M059J (cell line): ENCODE measurements around the gene PSMD14. TPM values are rescaled to one million over a fixed set of nuclear protein-coding genes. Genes with fewer than 3 reads are reported as not detected.
"Not testable (repeated sequence)": the region's sequence is repeated elsewhere in the genome, so short reads cannot be mapped to it uniquely, and the experiment has no call there.

Experiments used
- DNase-seq: peaks from one replicate; pipeline ENCODE4 v3.0.0-alpha.2; 2012; ENCODE audit warnings: low read depth
- total RNA-seq: library from RNA; depleted of rRNA; stranded (reverse); fragments of >200 nt; shearing (Covaris generic); gene quantifications from 2 replicates; pipeline ENCODE4 v1.2.3, GENCODE V29; 2014; rRNA removed

The PSMD14 gene
- 164 and 166 TPM in 2 replicates for total RNA-seq

DNA sequence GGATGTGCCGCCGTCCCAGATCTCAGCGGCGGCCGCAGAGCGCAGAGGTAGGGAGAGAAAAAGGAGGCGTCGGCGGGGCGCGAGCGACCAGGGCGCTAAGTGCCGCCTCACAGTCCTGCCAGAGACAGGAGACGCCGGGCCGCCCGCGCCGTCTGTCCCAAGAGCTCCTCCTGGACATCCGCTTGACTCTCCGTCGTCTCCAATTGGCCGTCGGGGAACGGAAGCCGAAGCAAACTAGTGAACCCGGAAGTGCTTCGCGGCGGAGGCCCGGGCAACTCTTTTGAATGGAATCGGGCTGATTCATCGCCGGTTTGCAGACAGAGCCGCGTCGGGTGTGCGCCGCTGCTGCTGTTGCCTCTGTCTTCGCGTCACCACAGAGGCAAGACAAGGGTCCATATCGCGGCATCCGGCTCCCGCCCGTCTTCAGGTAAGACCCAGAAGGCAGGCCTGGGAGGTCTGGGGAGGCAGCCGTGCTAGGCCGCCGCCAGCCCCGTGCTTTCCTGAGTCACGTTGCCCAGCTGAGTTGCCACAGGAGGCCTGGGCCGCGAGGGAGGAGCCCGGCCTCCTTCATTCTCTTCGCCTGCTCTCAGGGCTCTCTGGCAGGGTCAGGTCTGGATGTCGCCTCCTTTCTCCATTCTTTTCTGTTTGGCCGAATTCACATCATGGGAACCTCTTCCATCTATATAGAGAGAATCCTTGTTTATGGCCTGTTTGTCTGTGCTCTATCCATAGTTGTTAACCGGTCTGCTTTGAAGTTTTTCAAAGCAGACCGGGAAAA lies at the start of gene PSMD14:
PSMD14 (plus strand) TSS at position 248 of the 778 bp plus-strand sequence. CDS start 10,401 bp downstream, outside the sequence.
- peak; percentile 96 for DNase-seq

- no peak for DNase-seq
Measured at GRCh38 chr2:161265874-161266273, 42.4 kb upstream of the PSMD14 start.

DNA sequence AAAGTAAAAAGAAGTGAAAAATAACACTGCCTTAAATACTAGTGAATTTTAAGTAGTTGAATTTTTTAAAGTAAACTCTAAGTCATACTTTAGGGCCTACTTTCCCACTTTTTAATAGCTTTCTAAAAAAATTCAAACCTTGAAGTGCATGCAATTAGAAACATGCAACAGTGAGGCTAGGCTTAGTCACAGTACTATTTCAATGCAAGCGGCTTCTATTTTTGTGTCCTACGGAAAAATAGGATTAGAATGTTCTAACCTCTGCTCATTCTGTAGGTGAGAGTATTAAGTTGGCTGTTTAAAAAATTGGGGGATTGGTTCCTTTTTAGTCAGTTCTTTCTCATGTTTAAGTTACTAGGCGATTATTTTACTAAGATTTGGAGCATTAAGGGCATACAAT lies 39.1 kb upstream of the PSMD14 start:
- DNase-seq: no peak

- DNase-seq: peak; percentile 35
Measured at GRCh38 chr2:161273038-161273760, 35.0 kb upstream of the PSMD14 start.

DNA sequence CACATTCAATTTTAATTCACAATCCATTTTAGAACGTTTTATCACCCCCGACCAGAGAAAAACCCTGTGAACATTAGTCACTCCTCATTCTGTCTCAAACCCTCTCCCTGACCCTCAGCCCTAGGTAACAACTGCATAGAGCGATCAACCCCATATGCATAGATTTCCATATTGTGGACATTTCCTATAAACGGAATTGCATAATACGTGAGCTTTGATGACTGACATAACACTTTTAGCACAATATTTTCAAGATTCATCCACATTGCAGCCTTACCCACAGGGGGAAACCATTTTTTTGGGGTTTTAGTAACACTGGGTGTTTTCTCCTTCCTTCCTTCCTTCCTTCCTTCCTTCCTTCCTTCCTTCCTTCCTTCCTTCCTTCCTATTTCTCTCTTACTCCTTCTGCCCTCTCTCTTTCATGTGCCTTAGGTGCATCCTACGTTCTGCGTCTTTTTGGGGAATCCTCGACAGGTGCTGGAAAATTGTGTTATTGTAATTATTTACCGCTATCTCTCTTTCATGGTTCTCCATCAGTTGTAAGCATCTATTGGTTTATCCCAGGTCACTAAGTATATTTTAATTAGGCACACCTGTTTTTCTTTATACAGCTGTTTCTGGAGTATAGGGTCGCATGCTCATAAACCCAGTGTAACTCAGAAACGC lies 29.5 kb upstream of the PSMD14 start:
- peak; percentile 16 for DNase-seq

DNA sequence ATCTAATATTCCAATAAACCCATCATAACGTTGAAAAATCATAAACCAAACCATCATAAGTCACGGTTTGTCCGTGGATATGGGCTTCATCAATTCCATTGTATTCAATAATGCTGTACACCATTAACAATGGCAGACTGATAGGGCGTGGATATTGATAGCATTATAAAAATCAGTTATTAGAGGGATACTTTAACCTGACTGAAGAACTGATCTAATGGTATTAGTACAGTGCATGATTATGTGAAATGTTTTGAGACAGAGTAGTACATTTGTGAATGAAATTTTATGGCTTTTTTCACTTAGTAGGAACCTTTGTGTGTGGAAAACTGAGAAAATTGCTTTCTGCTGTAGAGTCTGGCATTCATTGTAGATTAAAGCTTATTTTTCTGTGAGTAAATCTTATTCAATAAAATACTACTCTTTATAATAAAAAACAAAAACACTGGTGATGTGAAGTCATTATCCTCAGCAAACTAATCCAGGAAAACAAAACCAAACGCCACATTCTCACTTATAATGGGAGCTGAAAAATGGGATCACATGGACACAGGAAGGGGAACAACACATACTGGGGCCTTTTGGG lies 28.9 kb upstream of the PSMD14 start:
- not testable (repeated sequence) for DNase-seq

- peak; percentile 24 for DNase-seq
Measured at GRCh38 chr2:161280906-161281323, 27.3 kb upstream of the PSMD14 start.

DNA sequence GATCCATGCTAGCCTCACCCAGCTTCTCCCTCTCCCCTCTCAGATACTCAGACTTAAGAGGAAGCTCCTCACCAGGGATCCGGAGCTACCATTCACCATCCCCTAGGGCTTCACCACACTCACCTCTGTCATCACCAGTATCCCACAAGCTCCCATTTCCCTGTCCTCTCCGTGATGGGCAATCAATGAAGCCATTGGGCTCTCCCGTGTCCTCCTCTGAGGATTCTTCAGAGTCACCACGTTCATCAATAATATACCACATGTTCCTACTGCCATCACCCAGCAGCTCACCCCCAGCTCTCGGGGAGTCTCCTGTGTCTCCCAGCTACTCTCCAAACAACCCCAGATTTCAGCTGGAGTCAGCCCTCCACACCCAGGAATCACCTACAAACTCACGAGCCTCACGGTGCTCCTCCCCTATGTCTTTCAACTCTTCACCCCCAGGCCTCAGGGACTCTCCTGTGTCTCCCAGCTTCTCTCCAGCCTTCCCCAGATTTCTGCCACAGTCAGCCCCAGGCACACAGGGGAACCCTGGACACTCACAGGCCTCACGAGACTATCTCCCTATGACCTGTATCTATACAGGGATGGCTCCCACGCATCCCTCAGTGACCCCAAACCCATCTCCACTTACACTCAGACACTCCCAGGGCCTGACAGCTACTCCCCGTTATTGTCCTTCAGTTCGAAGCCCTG lies 26.5 kb upstream of the PSMD14 start:
- DNase-seq: not testable (repeated sequence)

GRCh38 chr2:161282311-161282644 lies 25.9 kb upstream of the PSMD14 start:
- DNase-seq: not testable (repeated sequence)

- DNase-seq: peak; percentile 13
Measured at GRCh38 chr2:161283926-161284325, 24.3 kb upstream of the PSMD14 start.

- DNase-seq: no peak
Measured at GRCh38 chr2:161303535-161304050, 4.6 kb upstream of the PSMD14 start.

- no peak for DNase-seq
Measured at GRCh38 chr2:161306919-161307318, 1.3 kb upstream of the PSMD14 start.

- no peak for DNase-seq
Measured at GRCh38 chr2:161307676-161308075, 549 bp upstream of the PSMD14 start.

DNA sequence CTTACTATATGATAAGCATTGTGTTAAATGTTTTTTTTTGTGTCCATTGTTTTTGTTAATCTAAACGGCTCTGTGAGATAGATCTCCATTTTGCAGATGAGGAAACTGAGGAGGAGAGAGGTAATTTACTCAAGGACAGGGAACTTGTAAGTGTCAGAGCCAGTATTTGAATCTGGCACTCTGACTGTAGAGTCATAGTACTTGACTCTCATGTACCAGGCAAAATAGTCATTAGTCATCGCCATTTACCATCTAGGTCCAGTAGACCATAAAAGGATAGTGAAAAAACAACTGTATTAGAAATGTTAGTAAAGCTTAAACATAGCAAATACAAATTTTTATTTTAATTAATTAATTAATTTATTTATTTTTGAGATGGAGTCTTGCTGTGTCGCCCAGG lies 4.8 kb downstream of the PSMD14 start:
- peak; percentile 70 for DNase-seq

DNA sequence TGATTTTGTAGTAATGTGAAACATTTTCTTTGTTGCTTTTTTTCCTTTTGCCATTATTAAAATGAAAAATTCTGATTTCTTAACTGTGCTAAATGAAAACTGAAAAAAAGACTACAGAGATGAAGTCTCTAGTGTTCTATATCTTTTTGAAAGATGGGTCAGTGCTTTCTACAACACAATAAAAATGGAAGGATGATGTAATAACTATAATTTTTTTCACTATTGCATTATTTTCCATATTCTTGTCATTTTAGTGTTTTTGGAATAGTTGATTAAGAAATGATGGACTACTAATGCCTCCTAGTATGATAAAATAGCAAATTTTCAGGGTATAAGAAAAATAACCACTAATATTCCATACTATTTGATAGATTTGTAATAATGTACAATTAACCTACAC lies 7.2 kb downstream of the PSMD14 start:
- DNase-seq: no peak

DNA sequence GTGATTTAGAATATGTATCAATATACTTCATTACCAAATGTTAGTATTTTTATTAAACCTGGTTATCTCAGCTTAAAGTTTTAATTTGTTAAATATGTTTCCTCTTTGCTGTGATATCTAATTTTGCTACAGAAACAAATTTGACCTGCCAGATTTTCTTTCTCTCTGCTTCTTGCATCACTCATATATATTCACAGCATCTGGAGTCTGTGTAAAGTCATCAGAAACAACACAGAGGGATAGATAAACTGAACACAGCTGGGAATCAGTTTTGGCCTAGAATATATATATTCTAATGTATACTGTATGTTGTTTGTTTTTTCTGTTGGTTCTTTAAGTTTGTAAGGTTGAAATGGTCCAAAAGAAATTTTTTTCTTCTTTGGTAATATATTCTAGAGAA lies 8.5 kb downstream of the PSMD14 start:
- DNase-seq: no peak

DNA sequence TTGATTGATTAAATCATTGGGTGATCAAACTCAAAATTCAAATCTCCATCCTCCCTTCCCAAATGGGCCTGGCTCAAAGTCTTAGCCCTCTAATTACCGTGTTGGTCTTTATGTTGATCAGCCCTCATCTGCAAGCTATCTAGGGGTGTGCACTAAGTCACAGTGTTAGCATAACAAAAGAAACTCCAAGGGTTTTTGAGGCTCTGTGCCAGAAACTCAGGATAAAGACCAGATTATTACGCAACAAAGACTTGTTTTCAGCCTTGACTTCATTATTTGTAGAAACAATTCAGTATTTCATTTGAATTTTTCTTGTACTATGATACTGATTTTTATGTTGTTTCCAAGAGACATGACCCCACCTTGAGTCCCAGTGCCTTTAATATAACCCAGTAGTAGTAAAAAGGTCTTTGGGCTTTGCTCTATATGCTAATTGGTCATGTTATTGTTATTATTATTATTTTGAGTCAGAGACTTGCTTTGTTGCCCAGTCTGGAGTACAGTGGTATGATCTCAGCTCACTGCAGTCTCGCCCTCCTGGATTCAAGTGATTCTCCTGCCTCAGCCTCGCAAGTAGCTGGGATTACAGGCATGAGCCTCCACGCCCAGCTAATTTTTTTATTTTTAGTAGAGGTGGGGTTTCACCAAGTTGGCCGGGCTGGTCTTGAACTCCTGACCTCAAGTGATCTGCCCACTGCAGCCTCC lies 13.9 kb downstream of the PSMD14 start:
- peak; percentile 4 for DNase-seq

- DNase-seq: no peak
Measured at GRCh38 chr2:161324876-161325275, 16.7 kb downstream of the PSMD14 start.

DNA sequence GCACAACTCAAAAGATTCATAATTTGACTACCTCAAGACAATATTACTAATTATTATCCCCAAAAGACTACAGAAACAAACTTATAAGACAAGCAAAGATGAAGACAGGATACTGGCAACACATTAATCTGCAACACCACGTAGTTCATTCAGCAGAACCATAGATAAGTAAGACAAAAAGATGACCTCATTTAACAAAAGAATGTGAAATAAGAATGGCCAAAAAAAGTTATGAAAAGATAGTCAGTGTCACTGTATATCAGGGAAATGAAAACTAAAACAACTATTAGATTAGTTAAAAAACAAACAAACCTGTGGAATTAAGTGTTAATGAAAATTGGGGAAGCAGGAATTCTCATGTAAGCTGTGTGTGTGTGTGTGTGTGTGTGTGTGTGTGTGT lies 19.4 kb downstream of the PSMD14 start:
- no peak for DNase-seq

DNA sequence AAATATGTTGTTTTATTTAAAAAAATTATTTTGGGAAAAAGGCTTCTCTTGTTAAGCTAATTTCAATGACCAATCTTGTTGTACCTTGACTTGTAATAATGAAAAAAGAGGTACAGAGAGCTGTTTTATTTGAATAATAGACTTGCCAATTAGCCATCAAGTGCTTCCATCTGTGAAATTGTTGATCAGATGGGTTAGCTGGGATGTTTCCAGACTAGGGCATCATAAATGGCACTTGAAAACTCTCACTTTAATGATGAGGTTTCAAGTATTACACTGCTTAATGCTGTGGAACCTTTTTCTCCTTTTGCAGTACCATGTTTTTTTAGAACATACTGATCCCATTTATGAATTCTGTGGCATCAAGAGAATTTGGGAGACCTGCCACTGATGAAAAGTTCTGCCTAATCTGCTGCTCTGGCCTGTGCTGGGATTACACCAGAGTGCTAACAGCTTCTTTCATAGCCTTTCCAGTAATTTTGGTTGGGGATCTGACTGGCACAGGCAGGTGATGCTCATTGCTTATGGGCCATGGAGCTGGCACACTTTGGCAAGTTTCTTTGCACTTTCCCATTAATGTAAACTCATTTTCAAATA lies 24.2 kb downstream of the PSMD14 start:
- no peak for DNase-seq
